ENCODE data around the gene AGFG1. TPM values are rescaled to one million over a fixed set of nuclear protein-coding genes. Genes with fewer than 3 reads are reported as not detected.

Gene AGFG1
- total RNA-seq, 2 donors from 2014 or later = 47.8 to 75.7 TPM

DNA sequence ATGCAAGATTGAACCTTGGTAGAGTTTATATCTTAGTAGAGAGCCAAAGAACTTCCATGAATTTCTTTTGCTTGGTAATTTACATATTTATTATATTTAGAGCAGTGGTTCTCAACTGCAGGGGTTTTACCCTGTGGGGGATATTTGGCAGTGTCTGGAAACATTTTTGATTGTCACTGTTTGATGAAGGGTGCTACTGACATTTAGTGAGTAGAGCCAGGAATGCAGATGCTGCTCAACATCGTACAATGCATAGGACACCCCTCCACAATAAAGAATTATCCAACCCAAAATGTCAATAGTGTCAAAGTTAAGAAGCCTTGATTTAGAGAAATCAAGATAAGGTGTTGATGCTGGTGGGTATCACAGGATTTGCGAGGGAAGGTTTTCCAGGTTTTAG, 14.7 kb downstream of the AGFG1 start:
- no peak for DNase-seq (ENCODE audit: low spot score)
- H3K4me3 ChIP-seq = no peak overlapping the region
- TF ChIP-seq CTCF (IDR thresholded peaks at IDR 0.05) = no peak
- no peaks in the 10 kb centered on the region for H3K36me3 ChIP-seq
- H3K27ac ChIP-seq = no peak overlapping the region
- peaks cover 0 to 20% of the 10 kb centered on the region in 2 donors for H3K4me1 ChIP-seq
- H3K27me3 ChIP-seq = no peaks in the 10 kb centered on the region
- no peaks in the 10 kb centered on the region for H3K9me3 ChIP-seq

DNA sequence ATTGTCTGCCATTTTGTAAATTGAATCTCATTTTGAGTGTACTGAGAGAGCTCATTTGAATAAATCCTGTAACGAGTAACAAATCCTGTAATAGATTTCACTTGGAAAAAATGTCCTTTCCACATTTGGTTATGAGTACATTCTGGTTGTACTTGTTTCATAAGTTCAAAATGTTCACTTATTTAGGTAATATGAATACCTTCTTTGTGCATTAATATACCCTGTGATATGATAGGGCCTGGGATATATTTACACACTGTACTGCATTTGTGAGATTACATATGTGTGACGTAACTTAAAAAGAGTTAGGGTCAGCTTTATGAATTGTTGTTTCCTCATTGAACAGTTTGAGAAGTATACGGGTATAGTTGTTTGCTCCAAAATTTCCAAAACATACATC, 16.1 kb downstream of the AGFG1 start:
- no peaks in the 10 kb centered on the region for H3K27me3 ChIP-seq
- H3K27ac ChIP-seq = no peak overlapping the region
- TF ChIP-seq CTCF (IDR thresholded peaks at IDR 0.05) = no peak
- peaks cover 0 to 20% of the 10 kb centered on the region in 2 donors for H3K4me1 ChIP-seq
- H3K9me3 ChIP-seq = no peaks in the 10 kb centered on the region
- DNase-seq (ENCODE audit: low spot score) = no peak
- no peaks in the 10 kb centered on the region for H3K36me3 ChIP-seq
- no peak overlapping the region for H3K4me3 ChIP-seq

- Histone ChIP-seq H3K27ac (no peak overlapping the region), H3K27me3 (no peaks in the 10 kb centered on the region), H3K36me3 (no peaks in the 10 kb centered on the region), H3K9me3 (no peaks in the 10 kb centered on the region), H3K4me3 (no peak overlapping the region), H3K4me1 (peaks cover 0 to 20% of the 10 kb centered on the region in 2 donors)
- no peak for DNase-seq (ENCODE audit: low spot score)
- no peak for TF ChIP-seq CTCF (IDR thresholded peaks at IDR 0.05)
Measured at GRCh38 chr2:227491386-227491785, 19.4 kb downstream of the AGFG1 start.

DNA sequence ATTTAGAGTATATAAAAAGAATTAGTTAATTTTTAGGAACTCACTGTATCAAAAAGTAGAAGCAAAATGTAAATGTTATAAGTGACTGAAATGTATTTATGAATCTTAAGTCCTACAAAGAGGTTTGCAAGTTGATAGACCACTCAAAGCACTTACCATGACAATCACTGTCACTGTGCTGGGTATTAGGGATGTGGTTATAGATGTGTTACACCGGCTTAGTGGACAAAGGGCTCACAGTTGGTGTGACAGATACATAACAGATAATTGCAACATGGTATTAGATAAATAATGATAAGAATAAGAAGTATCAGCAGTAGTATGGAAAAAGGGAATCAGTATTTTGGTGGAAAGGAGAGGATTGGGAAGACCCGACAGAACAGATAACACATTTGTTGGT, 21.6 kb downstream of the AGFG1 start:
- H3K27ac ChIP-seq = no peak overlapping the region
- no peaks in the 10 kb centered on the region for H3K36me3 ChIP-seq
- no peaks in the 10 kb centered on the region for H3K27me3 ChIP-seq
- DNase-seq (ENCODE audit: low spot score) = no peak
- no peak for TF ChIP-seq CTCF (IDR thresholded peaks at IDR 0.05)
- no peak overlapping the region for H3K4me3 ChIP-seq
- H3K9me3 ChIP-seq = no peaks in the 10 kb centered on the region
- peaks cover 0 to 3% of the 10 kb centered on the region in 2 donors for H3K4me1 ChIP-seq

DNA sequence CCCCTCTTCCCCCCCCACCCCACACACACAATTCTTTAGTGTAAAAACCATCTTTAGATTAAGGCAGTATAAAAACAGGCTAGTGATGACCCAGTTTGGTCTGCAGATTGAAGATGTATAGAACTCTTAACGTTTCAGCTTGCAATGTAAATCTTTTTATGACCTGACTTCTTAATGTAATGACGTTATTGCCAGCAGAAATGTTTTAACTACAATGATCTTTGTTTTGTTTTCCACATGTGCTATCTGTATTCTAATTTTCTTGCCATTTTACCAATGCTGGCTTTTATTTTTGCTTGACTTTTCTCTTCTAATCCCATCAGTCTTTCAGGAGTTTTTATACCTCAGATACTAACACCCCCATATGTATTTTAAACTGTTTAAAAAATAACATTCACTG, 25.2 kb downstream of the AGFG1 start:
- no peak for DNase-seq (ENCODE audit: low spot score)
- no peak for TF ChIP-seq CTCF (IDR thresholded peaks at IDR 0.05)
- H3K27me3 ChIP-seq = no peaks in the 10 kb centered on the region
- H3K4me1 ChIP-seq = peaks cover 0 to 18% of the 10 kb centered on the region in 2 donors
- no peaks in the 10 kb centered on the region for H3K36me3 ChIP-seq
- H3K9me3 ChIP-seq = no peaks in the 10 kb centered on the region
- H3K27ac ChIP-seq = no peak overlapping the region
- no peak overlapping the region for H3K4me3 ChIP-seq

GRCh38 chr2:227499627-227500300, 27.8 kb downstream of the AGFG1 start:
- Histone ChIP-seq H3K27me3 (no peaks in the 10 kb centered on the region), H3K4me3 (no peak overlapping the region), H3K36me3 (no peaks in the 10 kb centered on the region), H3K9me3 (no peaks in the 10 kb centered on the region), H3K4me1 (peaks cover 0 to 35% of the 10 kb centered on the region in 2 donors), H3K27ac (no peak overlapping the region)
- DNase-seq (ENCODE audit: low spot score) = no peak
- no peak for TF ChIP-seq CTCF (IDR thresholded peaks at IDR 0.05)

All from right atrium auricular region (tissue), 2 donors.